Mononuclear cell (primary cell): ENCODE results near the gene TMPRSS11B. TPM values are rescaled to one million over a fixed set of nuclear protein-coding genes. Genes with fewer than 3 reads are reported as not detected.
"Not testable (repeated sequence)": the region's sequence is repeated elsewhere in the genome, so short reads cannot be mapped to it uniquely, and the experiment has no call there.

Source experiments
- H3K27me3 ChIP-seq: 2 replicates; pipeline ENCODE4 v1.6.0; 2011; ENCODE audit warnings: low read length, control low read depth; ENCODE audit not compliant: insufficient read depth
- H3K4me1 ChIP-seq: 2 replicates; pipeline ENCODE4 v1.5.1; 2011; ENCODE audit warnings: mild to moderate bottlenecking, low read length, control low read depth; ENCODE audit not compliant: insufficient read depth
- H3K4me3 ChIP-seq: 2 replicates; pipeline ENCODE4 v1.5.1; 2011; ENCODE audit warnings: mild to moderate bottlenecking, low read length, moderate library complexity
- H3K9me3 ChIP-seq: 2 replicates; pipeline ENCODE4 v1.5.1; 2011; ENCODE audit warnings: low read depth, mild to moderate bottlenecking, control low read depth, low read length
- total RNA-seq: library from RNA; depleted of rRNA; stranded (reverse); fragments of >200 nt; gene quantifications from one replicate; pipeline ENCODE4 v1.2.3, GENCODE V29; 2012

TMPRSS11B gene
- total RNA-seq, 1 donor = not detected

DNA sequence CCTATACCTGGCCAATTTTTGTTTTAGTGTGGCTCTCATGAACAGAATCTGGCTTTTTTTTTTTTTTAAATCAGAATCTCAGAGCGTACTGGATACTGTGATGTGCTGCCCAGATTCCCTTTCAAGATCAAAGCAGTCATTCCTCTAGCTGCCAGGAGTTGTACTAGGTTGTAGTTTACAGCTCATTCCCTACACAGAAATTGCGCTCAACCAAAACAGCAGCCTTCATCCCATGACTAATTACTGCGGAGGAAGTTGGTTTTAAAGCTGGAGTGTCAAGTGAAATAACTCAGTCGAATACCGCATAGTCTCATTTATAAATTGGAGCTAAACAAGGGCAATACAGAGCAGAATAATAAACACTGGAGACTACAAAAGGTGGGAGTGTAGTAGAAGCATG, 12.2 kb upstream of the TMPRSS11B start:
- Histone ChIP-seq H3K27me3 (no peaks in the 10 kb centered on the region), H3K9me3 (no peaks in the 10 kb centered on the region), H3K4me3 (no peak overlapping the region), H3K4me1 (no peaks in the 10 kb centered on the region)

DNA sequence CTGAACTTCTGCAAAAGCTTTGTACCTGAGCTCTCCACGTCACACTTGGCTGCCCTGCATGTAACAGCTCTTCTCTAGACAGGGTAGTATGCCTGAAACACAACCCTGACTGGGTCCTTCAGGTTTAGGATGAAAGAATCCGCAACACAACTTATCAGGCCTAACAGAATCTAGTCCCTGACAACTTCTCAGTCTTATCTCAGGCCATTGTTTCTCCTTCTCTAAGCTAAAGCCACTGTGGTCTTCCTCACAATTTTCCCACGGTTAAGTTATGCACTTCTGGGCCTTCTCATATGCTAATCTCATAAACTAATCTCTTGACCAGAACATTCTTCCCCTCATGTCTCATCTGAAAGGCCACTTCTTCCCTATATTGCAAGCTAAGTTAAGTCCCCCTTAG, 10.8 kb upstream of the TMPRSS11B start:
- Histone ChIP-seq H3K27me3 (no peaks in the 10 kb centered on the region), H3K9me3 (no peaks in the 10 kb centered on the region), H3K4me1 (no peaks in the 10 kb centered on the region), H3K4me3 (no peak overlapping the region)

DNA sequence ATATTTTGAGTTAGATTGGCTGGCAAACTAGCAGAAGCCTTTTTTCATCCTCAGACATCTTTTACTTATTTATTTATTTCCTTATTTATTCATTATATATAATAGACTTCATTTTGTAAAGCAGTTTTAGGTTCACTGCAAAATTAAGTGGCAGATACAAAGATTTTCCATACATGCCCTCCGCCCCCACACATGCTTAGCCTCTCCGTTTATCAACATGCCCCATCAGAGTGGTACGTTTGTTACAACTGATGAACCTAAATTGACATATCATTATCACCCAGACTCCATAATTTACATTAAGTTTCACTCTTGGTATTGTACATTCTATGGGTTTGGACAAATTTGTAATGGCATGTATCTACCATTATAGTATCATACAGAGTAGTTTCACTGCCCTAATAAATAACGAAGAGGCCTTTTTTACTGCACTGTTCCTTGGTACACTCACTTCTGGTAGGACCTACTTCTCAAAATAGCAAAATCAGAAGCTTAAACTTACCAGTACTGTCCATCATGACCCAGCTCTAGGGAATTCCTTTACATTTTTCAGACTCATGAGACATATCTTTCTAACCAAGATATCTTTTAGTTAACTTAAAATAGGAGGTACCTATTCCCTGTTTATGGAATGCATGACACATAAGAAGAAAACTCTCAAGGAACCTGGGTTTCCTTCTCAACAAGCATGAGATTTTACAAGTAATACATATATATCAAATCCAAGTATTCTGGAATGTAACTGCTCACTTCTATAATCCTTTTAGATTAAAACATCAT, 4.8 kb upstream of the TMPRSS11B start:
- Histone ChIP-seq H3K27me3 (no peaks in the 10 kb centered on the region), H3K4me3 (no peak overlapping the region), H3K9me3 (no peaks in the 10 kb centered on the region), H3K4me1 (no peaks in the 10 kb centered on the region)

DNA sequence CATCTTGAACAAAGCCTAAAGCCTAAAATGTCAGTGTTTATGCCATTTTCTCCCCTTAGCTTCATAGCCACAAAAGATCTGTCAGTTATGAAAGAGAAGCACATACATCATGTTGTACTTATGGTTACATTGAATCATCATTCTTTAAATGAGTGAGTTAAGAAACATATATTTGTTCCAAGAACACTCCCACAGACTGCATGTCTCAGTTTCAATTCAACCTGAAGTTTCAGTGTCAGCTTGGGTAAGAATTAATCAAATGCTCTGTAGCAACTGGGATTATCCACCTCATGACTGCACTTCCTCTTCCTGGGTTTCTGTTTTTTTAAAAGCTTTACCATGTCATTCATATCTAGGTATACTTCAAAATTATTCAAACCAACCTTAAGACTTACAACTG, 3.9 kb upstream of the TMPRSS11B start:
- Histone ChIP-seq H3K27me3 (no peaks in the 10 kb centered on the region), H3K9me3 (no peaks in the 10 kb centered on the region), H3K4me1 (no peaks in the 10 kb centered on the region), H3K4me3 (no peak overlapping the region)

DNA sequence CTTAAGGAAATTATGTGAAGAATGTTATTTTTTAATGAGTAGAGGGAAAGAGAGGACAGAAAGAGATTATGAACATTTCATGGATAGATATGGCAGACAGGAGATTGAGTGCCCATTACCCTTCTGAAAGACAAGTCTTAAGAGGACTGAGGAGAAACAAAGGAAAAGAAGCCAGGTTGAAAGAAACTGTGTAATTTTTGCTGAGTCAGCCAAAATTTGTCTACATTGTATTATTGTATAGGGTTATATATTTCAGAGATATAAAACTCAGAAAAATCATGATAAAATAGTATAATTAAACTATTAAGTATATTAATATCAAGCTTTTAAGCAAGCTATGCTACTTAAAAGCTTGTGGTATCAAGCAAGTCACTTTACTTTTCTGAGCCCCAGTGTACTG, 4.9 kb downstream of the TMPRSS11B start:
- Histone ChIP-seq H3K9me3 (no peaks in the 10 kb centered on the region), H3K4me1 (no peaks in the 10 kb centered on the region), H3K4me3 (no peak overlapping the region), H3K27me3 (no peaks in the 10 kb centered on the region)

DNA sequence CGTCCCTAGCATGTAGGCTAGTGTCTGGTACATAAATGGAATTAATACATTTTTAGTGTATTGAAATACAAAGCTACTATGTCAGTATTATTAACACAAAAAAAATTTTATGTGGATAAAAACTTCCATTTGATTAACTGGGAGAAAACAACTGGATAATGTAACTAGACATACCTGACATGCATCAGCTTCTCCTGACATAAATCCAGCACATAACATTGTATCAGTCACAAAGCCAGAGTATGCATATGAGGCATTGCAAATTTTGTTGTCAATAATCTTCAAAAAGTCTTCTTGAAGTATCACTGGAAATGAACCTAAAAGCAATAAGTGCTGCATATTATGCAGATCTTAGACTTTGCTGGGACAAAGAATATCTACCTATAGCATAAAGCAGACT, 16.9 kb downstream of the TMPRSS11B start:
- no peaks in the 10 kb centered on the region for H3K4me1 ChIP-seq
- H3K27me3 ChIP-seq = no peaks in the 10 kb centered on the region
- no peak overlapping the region for H3K4me3 ChIP-seq
- no peaks in the 10 kb centered on the region for H3K9me3 ChIP-seq

DNA sequence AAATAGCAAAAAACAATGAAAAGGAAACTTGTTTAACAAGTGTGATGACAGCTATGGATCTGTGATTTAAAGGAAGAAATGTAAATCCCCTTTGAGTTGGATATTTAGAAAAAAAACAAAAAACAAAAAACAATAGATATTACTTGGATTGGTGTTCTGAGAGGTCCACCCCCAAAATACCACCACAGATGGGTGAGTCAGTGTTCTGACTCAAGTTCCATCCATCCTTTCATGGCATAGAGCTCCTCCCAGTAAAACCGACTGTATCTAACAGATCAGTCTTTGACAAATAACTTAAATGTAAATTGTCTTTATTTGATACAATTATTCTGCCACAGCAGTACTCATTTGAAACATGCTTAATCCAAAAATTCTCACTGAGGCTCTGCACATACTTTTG, 27.4 kb downstream of the TMPRSS11B start:
- Histone ChIP-seq H3K4me3 (no peak overlapping the region), H3K4me1 (no peaks in the 10 kb centered on the region), H3K9me3 (no peaks in the 10 kb centered on the region), H3K27me3 (no peaks in the 10 kb centered on the region)

DNA sequence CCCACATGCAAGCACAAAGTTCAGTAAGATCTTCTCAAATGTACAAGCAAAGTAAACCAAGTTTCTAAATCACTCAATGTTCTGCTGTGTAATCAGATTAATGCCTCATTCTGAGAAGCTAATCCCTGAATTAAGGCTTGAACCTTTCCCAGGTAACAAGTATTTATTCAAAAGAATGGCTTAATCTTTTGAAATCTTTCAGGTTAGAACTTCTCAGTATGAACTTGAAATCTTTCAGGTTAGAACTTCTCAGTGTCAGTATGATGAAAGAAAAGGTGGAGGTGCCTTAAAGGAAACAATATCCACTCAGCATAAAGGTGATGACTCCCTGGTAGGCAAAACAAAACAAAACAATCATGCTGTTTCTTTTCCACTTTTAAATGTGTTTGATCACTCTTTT, 29.0 kb downstream of the TMPRSS11B start:
- no peaks in the 10 kb centered on the region for H3K27me3 ChIP-seq
- no peaks in the 10 kb centered on the region for H3K9me3 ChIP-seq
- H3K4me3 ChIP-seq = no peak overlapping the region
- no peaks in the 10 kb centered on the region for H3K4me1 ChIP-seq

DNA sequence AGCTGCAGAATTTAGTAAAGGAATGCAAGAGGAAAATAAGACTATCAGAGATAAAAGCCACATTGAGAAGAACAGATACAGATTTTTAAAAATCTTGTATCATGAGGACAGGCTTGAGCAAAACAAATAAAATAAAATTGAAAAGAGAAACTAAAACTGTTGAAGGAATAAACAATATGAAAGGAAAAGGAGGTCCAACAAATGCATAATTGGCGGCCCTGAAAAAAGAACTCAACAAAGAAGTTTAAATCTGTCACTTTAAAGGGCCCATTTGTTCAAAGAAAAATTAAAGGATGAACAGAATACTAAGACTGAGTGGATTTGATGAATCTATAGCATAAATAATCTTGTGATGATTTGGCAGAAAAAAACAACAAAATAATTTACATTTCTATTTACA, 36.5 kb downstream of the TMPRSS11B start:
- no peaks in the 10 kb centered on the region for H3K4me1 ChIP-seq
- H3K9me3 ChIP-seq = peaks cover 28% of the 10 kb centered on the region
- no peaks in the 10 kb centered on the region for H3K27me3 ChIP-seq
- H3K4me3 ChIP-seq = no peak overlapping the region

DNA sequence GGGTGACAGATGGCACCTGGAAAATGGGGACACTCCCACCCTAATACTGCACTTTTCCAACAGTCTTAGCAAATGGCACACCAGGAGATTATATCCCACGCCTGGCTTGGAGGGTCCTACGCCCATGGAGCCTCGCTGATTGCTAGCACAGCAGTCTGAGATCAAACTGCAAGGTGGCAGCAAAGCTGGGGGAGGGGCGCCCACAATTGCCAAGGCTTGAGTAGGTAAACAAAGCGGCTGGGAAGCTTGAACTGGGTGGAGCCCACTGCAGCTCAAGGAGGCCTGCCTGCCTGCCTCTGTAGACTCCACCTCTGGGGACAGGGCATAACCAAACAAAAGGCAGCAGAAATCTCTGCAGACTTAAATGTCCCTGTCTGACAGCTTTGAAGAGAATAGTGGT, 51.2 kb downstream of the TMPRSS11B start:
- H3K27me3 ChIP-seq, H3K9me3 ChIP-seq, H3K4me3 ChIP-seq, H3K4me1 ChIP-seq: not testable (repeated sequence)

DNA sequence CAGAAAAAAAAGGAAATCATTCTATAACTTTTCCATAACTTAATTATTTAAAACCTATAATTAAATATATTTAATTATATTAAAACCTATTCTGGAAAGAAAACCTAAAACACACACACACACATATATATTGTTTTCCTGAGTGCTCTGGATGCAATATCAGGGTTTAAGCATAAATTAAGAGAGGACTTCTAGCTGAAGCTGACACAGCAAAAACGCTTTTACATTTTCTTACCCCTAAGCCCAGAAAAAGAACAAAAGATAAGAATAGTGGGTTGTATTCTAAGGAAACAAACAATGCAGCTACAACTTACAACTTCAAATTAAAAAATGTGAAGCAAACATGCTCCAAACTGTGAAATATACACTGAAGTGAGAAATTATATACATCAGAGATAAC, 52.3 kb downstream of the TMPRSS11B start:
- Histone ChIP-seq H3K9me3 (no peaks in the 10 kb centered on the region), H3K4me1 (no peaks in the 10 kb centered on the region), H3K4me3 (no peak overlapping the region), H3K27me3 (peaks cover 3% of the 10 kb centered on the region)

DNA sequence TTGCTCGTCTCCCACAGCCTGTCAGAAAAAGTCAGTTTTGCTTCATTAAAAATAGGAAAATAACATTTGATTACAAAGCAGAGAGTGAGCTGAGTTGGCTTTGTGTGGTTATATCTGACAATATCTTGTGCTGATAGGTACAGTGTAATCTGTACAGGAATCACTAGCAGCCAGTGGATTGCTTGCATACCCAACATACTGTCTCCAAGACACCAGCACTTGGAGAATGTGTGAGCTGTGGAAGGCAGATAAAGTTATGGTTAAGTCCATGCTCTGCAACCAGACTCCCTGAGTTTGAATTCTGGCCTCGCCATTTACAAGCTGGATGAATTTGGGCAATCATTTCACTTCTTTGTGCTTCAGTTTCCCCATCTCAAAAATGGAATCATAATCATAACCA, 58.3 kb downstream of the TMPRSS11B start:
- no peaks in the 10 kb centered on the region for H3K4me1 ChIP-seq
- no peak overlapping the region for H3K4me3 ChIP-seq
- H3K9me3 ChIP-seq = no peaks in the 10 kb centered on the region
- peaks cover 3% of the 10 kb centered on the region for H3K27me3 ChIP-seq

DNA sequence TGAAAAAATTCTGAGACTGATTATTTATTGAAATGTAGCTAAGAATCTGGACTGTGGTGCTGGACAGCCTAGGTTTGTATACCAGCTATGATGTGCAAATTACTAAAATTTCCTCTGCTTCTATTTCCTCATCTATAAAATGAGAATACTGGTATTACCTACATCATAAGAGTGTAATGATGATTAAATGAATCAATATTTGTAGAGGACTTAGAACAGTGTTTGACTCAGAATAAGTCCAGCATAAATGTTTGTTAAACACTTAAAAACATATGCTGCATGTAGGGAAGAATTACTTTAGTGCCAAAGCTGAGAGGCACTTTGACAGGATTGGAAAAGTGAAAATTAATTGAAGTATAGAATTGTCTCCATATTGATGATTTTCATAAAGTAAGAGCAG, 60.6 kb downstream of the TMPRSS11B start:
- Histone ChIP-seq H3K4me3 (no peak overlapping the region), H3K4me1 (no peaks in the 10 kb centered on the region), H3K27me3 (no peaks in the 10 kb centered on the region), H3K9me3 (no peaks in the 10 kb centered on the region)

DNA sequence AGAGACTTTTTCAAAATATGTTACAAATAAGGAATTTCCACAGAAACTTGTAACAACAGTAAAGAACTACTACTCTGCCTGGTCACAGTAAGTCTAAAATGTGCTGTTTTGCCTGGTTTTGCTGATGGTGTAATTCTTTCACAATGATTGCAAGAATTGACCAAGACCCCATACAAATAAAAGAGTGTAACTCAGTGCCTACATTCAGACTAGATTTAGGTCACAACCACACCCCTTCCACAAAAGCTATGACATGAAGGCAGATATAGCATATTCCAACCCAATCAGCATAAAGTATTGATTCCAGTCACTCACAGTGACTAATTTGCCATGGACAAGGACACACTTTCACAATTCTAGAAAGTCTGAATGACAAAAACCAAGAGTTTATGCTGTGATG, 62.1 kb downstream of the TMPRSS11B start:
- H3K27me3 ChIP-seq = no peaks in the 10 kb centered on the region
- no peaks in the 10 kb centered on the region for H3K9me3 ChIP-seq
- no peak overlapping the region for H3K4me3 ChIP-seq
- H3K4me1 ChIP-seq = no peaks in the 10 kb centered on the region

DNA sequence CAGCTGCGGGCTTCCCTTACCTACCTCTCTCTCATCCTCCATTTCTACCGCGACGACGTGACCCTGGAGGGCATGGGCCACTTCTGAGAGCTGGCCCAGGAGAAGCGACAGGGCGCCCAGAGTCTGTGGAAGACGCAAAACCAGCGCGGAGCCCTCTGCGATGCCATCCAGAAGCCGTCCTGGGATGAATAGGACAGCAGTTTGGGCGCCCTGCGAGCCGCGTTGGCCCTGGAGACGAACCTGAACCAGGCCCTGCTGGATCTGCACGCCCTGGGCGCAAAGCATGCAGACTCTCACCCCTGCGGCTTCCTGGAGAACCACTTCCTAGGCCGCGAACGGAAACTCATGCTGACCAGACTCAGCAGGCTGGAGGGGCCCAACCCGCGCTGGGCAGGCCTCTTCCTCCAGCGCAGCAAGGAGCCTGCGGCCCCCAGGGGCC, 63.1 kb downstream of the TMPRSS11B start:
- no peaks in the 10 kb centered on the region for H3K27me3 ChIP-seq
- no peaks in the 10 kb centered on the region for H3K4me1 ChIP-seq
- no peak overlapping the region for H3K4me3 ChIP-seq
- H3K9me3 ChIP-seq = no peaks in the 10 kb centered on the region

DNA sequence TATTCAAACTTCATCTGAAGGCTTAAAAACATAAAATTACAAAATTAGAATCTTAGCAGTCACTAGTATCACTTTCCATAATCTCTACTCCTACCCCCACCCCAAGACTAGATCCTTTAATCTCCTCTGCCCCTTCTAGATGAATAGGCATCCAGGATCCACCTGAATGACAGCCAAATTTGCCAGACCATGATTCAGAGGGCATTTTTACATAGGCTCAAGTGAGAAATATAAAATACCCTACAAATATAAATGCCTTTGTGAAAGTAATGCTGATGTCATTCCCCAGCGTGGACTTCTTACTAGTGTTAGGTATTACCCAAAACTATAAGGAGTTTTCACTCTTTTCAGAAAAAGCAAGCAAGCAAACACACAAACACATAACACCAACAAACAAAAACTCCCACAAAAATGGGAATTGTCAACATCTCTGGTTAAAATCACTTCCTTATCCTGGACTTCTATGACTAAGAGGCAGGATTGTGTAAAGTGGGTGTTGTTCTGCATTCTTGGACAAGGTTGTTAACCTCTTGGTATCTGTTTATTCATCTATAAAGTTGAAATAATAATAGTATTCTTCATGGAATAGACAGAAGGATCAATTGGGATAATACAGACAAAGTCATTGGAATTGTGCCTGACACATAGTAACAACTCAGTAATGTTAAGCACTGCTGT, 64.5 kb downstream of the TMPRSS11B start:
- H3K9me3 ChIP-seq = no peaks in the 10 kb centered on the region
- no peaks in the 10 kb centered on the region for H3K4me1 ChIP-seq
- H3K4me3 ChIP-seq = no peak overlapping the region
- H3K27me3 ChIP-seq = no peaks in the 10 kb centered on the region
